Right kidney (tissue), 1 donor: ENCODE results near the gene RAD51AP1.
A peak's percentile ranks its signal among the peaks of the same experiment; 100 is the strongest.

Experiments used
- DNase-seq: peaks from one replicate; pipeline ENCODE4 v3.0.0-alpha.2; 2016

Gene RAD51AP1

DNA sequence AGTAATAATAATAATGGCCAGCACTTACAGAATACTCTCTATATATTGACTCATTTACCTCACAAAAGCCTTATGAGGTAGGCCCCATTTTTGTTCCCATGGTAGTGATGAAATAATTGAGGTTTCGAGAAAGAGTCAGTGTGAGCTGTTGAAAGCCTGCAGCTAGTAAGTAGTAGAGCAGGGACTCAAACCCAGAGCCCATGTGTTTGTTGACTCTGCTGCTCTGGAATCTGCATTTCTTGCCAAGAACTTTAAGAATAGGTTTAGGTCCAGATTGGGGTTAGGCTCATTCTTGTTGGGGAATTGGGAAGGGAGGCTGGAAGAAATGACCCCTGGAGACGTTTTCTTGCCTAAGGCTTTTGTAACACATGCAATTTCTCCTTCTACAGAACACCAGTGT is 51.3 kb downstream of the RAD51AP1 start:
- DNase-seq = no peak

DNA sequence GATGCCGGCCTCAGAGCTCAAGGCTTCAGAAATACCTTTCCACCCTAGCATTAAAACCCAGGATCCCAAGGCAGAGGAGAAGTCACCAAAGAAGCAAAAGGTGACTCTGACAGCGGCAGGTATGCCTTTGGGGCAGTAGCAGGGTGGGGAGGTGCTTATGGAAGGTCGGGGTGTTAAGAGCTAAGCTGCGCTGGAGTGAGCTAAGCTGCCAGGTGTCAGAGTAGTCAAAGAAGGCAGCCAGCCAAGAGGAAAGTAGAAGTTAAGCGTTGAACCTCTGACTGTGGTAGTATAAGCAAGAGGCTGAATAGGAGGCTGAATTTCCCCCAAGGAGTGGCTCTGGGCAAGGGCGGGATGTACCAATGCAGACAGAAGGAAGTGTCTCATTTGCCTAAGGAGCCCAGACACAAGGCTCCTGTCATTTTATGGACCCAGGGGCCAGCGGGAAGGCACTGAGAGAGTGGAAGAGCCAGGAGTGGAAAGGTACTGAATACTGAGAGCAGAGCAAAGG is 52.5 kb downstream of the RAD51AP1 start:
- no peak for DNase-seq

DNA sequence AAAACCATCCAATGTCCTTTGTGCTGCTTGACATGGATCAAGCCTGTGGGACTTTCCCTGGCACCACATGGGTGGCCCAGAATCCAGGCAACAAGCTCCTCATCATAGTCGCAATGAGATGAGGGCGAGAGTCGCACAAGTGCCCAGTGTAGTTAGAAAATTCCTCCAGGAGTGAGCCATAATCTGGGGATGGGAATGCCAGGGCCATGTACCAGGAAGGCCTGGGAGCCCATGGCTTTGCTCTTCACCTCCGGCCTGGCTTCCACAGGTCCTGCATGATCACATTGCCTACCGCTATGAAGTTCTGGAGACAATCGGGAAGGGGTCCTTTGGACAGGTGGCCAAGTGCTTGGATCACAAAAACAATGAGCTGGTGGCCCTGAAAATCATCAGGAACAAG is 57.2 kb downstream of the RAD51AP1 start:
- DNase-seq = no peak

DNA sequence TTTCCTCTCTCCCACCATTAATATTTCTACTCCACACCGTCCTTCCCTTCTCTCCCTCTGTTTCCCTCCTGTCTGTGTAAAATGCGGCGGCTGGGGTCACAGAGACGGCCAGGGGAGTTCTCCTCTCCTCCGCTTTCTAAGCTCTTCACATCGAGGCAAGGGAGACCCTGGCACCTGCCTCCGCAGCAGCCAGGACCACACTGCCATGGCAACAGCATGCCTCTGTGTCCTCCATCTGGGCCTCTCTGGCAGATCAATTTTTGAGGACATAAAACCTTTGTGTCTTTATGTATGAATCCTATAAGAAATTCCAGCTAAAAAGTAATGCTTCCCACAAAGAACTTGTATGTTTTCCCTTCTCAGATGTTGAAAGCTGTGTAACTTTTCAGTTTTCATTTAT is 64.7 kb downstream of the RAD51AP1 start:
- no peak for DNase-seq

DNA sequence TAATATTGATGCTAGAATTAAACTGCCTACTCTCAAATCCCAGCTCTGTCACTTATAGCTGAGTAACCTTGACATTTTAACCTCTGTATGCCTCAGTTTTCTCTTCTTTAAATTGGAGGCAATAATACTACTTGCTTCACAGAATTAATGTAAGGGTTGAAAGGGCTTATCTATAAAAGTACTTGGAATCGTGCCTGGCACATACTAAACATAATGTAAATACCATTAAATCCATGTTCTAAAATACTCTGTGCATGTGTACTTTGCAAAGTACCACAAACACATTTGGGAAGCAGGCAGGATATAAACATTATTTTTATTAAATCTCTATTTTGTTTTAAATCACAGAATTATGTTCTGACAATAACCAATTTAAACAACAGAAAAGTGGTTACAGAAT is 65.3 kb downstream of the RAD51AP1 start:
- no peak for DNase-seq

DNA sequence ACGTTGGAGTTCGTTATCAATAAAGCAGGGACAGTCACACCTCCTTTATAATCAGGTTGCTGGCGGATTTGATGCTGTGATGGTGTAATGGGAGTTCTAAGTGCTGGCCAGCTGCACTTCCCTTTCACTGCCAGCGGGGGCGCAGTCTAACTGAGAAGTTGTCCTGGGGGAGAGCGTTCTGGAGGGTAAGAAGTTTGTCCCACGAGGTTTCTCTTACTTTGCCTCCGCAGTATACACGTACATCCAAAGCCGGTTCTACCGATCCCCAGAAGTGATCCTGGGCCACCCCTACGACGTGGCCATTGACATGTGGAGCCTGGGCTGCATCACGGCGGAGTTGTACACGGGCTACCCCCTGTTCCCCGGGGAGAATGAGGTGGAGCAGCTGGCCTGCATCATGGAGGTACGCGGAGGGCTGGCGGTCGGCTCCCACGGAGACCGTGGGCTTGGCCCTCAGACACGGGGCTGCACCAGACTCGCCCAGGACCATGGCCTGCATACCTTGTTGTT is 66.0 kb downstream of the RAD51AP1 start:
- peak; percentile 86 for DNase-seq

DNA sequence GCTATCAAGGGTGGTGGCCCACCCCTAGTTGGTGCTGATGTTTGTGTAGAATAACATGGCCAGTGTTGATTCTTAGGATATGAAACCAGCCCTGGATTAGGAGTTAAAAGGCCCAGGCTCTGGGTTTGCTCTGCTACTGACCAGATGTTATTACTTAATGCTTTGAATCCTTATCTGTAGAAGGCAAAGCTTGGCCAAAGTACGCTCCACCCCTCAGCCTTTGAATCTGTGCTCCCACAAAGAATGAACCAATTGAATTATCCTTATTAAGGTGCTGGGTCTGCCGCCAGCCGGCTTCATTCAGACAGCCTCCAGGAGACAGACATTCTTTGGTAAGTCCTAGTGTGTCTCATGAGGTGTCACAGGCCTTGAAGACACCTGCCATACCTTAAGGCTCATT is 68.4 kb downstream of the RAD51AP1 start:
- DNase-seq = no peak

DNA sequence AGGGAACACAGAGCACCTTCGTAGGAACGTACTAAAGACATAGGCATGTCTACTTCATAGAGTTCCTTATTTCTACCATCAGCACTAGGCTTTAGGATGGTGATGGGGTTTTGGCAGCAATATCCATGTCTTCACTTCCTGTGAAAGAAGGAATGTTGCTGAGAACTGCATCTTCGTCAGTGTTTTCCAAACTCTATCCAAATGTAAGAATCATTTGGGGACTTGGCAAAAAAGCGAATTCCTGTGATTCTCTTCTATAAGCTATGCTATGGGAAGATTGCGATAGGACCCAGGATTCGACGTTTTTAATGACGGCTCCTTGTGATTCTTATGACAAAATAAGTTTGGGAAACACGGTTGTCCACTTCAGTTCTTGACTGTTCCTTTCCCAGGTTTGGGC is 70.4 kb downstream of the RAD51AP1 start:
- DNase-seq = no peak
